ENCODE results near the gene CASZ1. TPM values are rescaled to one million over a fixed set of nuclear protein-coding genes. Genes with fewer than 3 reads are reported as not detected.

CASZ1 gene
- total and polyA plus RNA-seq, 2 donors (not counting 3 experiments of a cell fraction or from before 2014, with no cell fraction given), result 1.5 to 5.2 TPM

- no peaks in the 10 kb centered on the region for H4K20me1 ChIP-seq (replicated peaks; ENCODE audit: control insufficient read depth, extremely low read depth, insufficient read depth, low read length)
- no peak overlapping the region for H3K27ac ChIP-seq (ENCODE audit: insufficient read depth, low read depth, low read length)
- intact Hi-C loops (cut with micrococcal nuclease) (no loop called here), dilution Hi-C loops (cut with MboI; ENCODE audit: extremely low pct_ligation_motif_present, low sequenced_read_pairs) (no loop called here)
- H3K9ac ChIP-seq (replicated peaks; ENCODE audit: extremely low read depth, insufficient read depth, low read length), result no peak overlapping the region
- no peak overlapping the region for H3K4me2 ChIP-seq (ENCODE audit: insufficient read depth, low read length)
- no peaks in the 10 kb centered on the region for H3K4me1 ChIP-seq (ENCODE audit: control insufficient read depth, extremely low read depth, insufficient read depth, low read length)
- no peak for TF ChIP-seq CTCF (IDR thresholded peaks at IDR 0.05; ENCODE audit: extremely low read depth in 1 of 2, insufficient read depth in 1 of 2, low read depth in 1 of 2, low read length in 2 of 2)
- no peak for TF ChIP-seq EZH2 (IDR thresholded peaks at IDR 0.05; ENCODE audit: borderline replicate concordance, low read depth, low read length, severe bottlenecking)
- no peak for TF ChIP-seq FOS (IDR thresholded peaks at IDR 0.05; ENCODE audit: borderline replicate concordance, insufficient read depth, low read length)
- no peak for TF ChIP-seq GATA2 (IDR thresholded peaks at IDR 0.05; ENCODE audit: insufficient read depth, insufficient read length, low read depth, low read length)
- no peak for TF ChIP-seq MYC (IDR thresholded peaks at IDR 0.05; ENCODE audit: low read depth, low read length)
- TF ChIP-seq POLR2AphosphoS5 (IDR thresholded peaks at IDR 0.05; ENCODE audit: insufficient read depth, low read depth, low read length), result no peak
- no peak for TF ChIP-seq JUN (IDR thresholded peaks at IDR 0.05; ENCODE audit: borderline replicate concordance, insufficient read depth, insufficient read length, low read depth)
- TF ChIP-seq POLR2A (IDR thresholded peaks at IDR 0.05; ENCODE audit: low read depth, low read length), result no peak
- TF ChIP-seq MAX (IDR thresholded peaks at IDR 0.05; ENCODE audit: insufficient read depth, insufficient read length), result no peak
- H3K9me1 ChIP-seq (replicated peaks; ENCODE audit: control insufficient read depth, extremely low read depth, insufficient read depth, low read length), result no peaks in the 10 kb centered on the region
- CTCF ChIA-PET, result interaction anchor here (1.5 kb wide), 1 partner anchor 306 kb away, joined by 3 read pairs; no protein-coding TSS in a partner anchor
- no peaks in the 10 kb centered on the region for H3K36me3 ChIP-seq (ENCODE audit: control insufficient read depth in 2 of 2, extremely low read depth in 1 of 2, insufficient read depth in 2 of 2, low read length in 2 of 2)
- no peaks in the 10 kb centered on the region for H3K9me3 ChIP-seq (replicated peaks; ENCODE audit: control insufficient read depth, insufficient read depth, low read length)
- BruUV-seq (replicated peaks), result no TSS peak
- no peak for DNase-seq (ENCODE audit: low read depth, low spot score)
- POLR2A ChIA-PET, result no interaction called here
- no peak overlapping the region for H2AFZ ChIP-seq (ENCODE audit: low read depth, low read length)
- H3K27me3 ChIP-seq (ENCODE audit: control insufficient read depth in 2 of 2, insufficient read depth in 2 of 2, low read length in 2 of 2), result peaks cover 4 to 14% of the 10 kb centered on the region in 2 experiments
- FAIRE-seq, result no peak
- no peaks in the 10 kb centered on the region for H3K79me2 ChIP-seq (ENCODE audit: control insufficient read depth, insufficient read depth, low read length)
- no peak overlapping the region for H3K4me3 ChIP-seq (replicated peaks in 1 of 3; ENCODE audit: insufficient read depth in 1 of 3, low read depth in 1 of 3, low read length in 3 of 3)
Observed at GRCh38 chr1:10836726-10837125, 40.3 kb upstream of the CASZ1 start.
